Ishikawa (cell line): ENCODE data around the gene DDIT4L.

Experiments used
- CEBPB ChIP-seq: IDR thresholded peaks from 2 replicates; pipeline ENCODE4 v1.6.1; 2012
- CREB1 ChIP-seq: IDR thresholded peaks from 2 replicates; pipeline ENCODE4 v1.6.1; 2012; ENCODE audit warnings: low read depth
- EGR1 ChIP-seq: IDR thresholded peaks from 2 replicates; pipeline ENCODE4 v1.6.1; 2012
- EP300 ChIP-seq: IDR thresholded peaks from 2 replicates; pipeline ENCODE4 v1.6.1; 2012; ENCODE audit warnings: borderline replicate concordance
- FOXM1 ChIP-seq: IDR thresholded peaks from 2 replicates; pipeline ENCODE4 v1.6.1; 2012; ENCODE audit warnings: low read depth, borderline replicate concordance
- MAX ChIP-seq: IDR thresholded peaks from 2 replicates; pipeline ENCODE4 v1.6.1; 2012
- RAD21 ChIP-seq: IDR thresholded peaks from 2 replicates; pipeline ENCODE4 v1.6.1; 2012; ENCODE audit warnings: low read depth
- TAF1 ChIP-seq: IDR thresholded peaks from 2 replicates; pipeline ENCODE4 v1.6.1; 2012; ENCODE audit warnings: low read depth, mild to moderate bottlenecking
- TEAD4 ChIP-seq: IDR thresholded peaks from 2 replicates; pipeline ENCODE4 v1.6.1; 2012
- YY1 ChIP-seq: IDR thresholded peaks from 2 replicates; pipeline ENCODE4 v1.6.1; 2012; ENCODE audit warnings: low read depth
- TF ChIP-seq, protein P1 (sequence below): IDR thresholded peaks from 2 replicates; pipeline ENCODE4 v1.6.1; 2012; ENCODE audit warnings: low read depth, mild to moderate bottlenecking

- TF ChIP-seq TEAD4 (no peak), FOXM1 (no peak), EGR1 (no peak), MAX (no peak), YY1 (no peak), TAF1 (no peak), RAD21 (no peak), CEBPB (no peak), EP300 (no peak), CREB1 (no peak)
- TF ChIP-seq, protein P1, sequence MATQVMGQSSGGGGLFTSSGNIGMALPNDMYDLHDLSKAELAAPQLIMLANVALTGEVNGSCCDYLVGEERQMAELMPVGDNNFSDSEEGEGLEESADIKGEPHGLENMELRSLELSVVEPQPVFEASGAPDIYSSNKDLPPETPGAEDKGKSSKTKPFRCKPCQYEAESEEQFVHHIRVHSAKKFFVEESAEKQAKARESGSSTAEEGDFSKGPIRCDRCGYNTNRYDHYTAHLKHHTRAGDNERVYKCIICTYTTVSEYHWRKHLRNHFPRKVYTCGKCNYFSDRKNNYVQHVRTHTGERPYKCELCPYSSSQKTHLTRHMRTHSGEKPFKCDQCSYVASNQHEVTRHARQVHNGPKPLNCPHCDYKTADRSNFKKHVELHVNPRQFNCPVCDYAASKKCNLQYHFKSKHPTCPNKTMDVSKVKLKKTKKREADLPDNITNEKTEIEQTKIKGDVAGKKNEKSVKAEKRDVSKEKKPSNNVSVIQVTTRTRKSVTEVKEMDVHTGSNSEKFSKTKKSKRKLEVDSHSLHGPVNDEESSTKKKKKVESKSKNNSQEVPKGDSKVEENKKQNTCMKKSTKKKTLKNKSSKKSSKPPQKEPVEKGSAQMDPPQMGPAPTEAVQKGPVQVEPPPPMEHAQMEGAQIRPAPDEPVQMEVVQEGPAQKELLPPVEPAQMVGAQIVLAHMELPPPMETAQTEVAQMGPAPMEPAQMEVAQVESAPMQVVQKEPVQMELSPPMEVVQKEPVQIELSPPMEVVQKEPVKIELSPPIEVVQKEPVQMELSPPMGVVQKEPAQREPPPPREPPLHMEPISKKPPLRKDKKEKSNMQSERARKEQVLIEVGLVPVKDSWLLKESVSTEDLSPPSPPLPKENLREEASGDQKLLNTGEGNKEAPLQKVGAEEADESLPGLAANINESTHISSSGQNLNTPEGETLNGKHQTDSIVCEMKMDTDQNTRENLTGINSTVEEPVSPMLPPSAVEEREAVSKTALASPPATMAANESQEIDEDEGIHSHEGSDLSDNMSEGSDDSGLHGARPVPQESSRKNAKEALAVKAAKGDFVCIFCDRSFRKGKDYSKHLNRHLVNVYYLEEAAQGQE: no peak
Observed at GRCh38 chr4:100162027-100162685, 28.1 kb downstream of the DDIT4L start.
